Superior temporal gyrus (tissue), 1 donor: ENCODE data around the gene MORF4L1.
"Not testable (repeated sequence)": the region's sequence is repeated elsewhere in the genome, so short reads cannot be mapped to it uniquely, and the experiment has no call there.

ENCODE experiments used
- DNase-seq: peaks from one replicate; pipeline ENCODE4 v3.0.0-alpha.2; 2016; ENCODE audit errors: extremely low spot score

MORF4L1 gene

DNA sequence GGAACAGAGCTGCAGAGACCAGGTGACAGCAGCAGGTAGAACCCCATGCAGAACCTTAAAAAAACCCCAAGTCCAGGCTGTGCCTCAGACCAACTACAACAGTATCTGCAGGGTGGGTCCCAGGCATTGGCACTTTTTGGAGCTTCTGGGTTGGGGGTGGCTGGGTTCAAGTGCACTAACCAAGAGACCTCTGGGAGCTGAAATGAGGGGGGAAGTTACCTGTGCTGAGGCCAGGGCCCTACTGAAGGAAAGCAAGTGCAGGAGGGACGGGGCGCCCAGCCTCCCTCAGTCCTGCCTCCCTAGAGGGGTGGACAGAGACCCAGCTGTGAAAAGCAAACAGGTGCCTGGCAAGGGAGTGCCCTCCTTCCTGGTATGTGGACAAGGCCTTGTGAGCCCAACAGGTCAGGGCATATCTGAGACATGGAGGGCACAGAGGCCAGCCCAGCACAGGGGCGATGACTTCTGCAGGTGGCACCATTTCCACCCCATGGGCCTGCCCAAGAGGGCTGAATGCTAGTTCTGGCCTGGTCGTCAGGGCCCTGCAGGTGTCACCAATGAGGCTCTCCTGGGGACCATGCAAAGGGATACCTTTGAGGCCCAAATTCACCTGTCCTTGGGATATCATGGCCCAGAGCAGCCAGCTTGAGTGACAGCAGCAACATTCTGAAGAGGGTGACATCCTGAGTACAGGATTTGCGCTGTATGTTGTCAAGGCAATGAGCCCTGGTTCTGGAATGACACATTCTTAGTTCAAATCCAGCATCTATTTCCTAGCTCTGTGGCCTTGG, 53.5 kb downstream of the MORF4L1 start:
- no peak for DNase-seq

DNA sequence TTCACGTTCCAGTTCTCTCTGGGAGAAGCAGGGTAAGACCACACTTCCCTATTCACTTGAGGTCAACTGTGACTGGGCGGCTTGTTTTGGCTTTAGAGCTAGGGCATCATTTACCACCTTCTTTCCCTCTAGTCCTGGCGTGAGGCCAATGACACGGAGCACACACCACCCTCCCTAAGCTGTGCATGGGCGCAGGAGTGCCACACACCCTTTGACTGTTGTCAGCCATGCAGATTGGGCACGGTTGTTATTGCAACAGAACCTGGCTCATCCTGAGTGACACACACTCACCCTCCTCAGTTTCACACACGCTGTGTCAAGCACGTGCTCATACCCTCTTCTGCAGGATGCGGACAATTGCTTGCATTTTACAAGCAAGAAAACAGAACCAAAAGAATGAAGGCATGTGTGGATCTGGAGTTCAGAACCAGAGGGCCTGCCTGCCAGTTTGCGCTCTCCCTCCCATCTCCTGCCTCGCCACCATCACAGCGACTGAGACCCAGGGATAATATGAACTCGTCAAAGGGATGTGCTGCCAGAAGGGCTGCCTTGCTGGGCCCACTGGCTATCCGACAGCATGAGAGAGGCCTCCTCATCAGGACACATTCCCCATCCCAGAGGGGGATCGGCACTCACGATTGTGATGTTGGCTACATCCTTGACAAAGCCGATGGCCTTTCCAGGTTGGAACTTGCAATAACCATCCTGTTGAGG, 54.5 kb downstream of the MORF4L1 start:
- no peak for DNase-seq

DNA sequence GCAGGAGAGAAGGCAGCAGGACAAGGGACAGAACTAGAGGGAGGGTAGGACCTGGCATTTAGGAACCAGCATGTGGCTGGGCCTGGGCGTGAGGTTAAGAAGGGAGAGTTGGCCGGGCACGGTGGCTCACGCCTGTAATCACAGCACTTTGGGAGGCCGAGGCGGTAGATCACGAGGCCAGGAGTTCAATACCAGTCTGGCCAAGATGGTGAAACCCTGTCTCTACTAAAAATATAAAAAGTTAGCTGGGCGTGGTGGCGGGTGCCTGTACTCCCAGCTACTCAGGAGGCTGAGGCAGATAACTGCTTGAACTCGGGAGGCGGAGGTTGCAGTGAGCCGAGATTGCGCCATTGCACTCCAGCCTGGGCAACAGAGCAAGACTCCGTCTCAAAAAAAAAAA, 55.5 kb downstream of the MORF4L1 start:
- not testable (repeated sequence) for DNase-seq

DNA sequence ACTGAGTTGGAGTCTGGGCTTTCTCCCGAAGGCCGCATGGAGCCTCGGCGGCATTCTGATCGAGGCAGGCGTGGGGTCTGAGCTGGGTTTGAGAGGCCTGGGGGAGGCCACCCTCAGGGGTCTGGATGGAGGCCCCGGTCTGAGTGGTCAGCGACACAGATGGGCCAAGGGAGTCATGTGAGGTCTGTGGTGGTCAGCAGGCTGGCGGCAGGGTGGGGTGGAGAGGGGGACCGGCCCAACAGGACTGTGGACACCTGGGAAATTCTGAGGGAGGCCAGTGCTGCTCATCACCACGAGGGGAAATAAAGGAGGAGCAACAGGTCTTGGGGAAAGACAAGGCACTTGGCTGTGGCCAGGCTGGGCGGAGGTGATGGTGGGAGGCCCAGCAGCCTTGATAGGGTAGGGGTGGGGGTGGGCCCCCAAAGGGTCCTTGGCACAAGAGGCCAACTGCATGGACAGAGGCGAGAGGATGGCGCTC, 56.0 kb downstream of the MORF4L1 start:
- no peak for DNase-seq

DNA sequence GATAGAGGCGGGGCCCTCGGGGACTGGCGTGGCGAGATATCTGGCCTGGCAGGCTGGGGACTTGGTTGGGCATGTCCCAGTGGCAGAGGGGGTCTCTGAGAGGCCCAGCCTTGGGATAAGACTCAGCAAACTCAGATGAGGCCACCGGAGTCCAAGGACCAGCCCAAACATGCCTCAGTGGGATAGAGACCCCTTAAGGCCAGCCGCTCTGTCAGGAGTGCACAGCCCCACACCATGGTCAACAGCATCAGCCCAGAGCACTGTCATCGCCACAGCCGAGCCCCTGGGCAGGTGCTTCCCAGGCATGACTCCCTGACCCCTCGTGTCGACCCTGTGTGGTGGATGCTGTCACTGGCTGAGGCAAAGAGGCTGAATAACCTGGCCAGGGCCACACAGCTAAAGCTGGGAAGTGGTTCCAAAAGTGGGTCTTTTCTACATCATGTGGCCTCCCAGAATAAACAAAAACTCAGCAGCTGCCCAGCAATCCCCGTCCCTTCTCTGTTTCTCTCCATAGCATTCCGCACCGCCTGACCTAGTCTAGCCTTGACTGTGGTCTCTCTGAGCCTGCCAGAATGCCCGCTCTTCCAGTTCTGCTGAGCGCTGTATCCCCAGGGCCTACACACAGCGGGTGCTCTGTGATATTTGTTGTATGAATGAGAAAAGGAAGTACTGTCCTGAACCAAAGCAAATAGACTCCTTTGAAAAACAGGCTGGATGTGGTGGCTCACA, 57.0 kb downstream of the MORF4L1 start:
- DNase-seq, result no peak

DNA sequence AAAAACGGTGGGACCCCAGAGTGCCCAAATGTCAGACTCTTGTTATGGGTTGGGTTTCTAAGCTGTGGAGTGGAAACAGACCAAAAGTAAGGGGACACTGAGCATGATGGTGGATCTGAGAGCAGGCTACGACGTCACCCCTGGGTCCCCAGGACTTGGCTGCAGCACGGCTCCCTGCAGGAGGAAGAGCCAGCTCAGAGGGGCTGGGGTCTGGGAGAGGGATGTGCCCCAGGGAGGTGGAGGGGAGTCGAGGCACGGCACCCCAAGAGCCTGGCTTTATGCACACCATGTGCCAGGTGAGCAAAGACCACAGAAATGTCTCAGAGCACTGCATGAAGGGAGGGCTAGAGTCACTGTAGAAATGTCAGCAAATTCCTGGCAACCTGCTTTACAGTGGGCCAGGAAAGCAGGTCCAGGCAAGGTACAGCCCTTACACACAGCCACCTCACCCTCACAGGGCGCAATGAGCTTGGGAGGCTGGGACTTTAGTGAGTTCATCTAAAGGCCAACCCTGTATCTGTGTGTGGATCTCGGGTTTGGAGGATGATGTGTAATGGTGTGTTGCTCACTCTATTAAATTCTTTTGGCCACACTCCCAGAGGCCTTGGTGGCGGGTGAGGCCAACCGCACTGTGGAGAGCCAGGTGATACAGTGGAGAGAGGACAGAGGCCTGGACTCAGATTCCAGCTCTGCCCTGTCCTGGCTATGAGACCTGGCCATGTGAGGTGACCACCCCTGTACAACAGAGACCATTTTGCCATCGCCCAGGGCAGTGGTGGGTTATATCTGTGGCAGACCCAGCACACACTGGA, 58.1 kb downstream of the MORF4L1 start:
- DNase-seq, result no peak

DNA sequence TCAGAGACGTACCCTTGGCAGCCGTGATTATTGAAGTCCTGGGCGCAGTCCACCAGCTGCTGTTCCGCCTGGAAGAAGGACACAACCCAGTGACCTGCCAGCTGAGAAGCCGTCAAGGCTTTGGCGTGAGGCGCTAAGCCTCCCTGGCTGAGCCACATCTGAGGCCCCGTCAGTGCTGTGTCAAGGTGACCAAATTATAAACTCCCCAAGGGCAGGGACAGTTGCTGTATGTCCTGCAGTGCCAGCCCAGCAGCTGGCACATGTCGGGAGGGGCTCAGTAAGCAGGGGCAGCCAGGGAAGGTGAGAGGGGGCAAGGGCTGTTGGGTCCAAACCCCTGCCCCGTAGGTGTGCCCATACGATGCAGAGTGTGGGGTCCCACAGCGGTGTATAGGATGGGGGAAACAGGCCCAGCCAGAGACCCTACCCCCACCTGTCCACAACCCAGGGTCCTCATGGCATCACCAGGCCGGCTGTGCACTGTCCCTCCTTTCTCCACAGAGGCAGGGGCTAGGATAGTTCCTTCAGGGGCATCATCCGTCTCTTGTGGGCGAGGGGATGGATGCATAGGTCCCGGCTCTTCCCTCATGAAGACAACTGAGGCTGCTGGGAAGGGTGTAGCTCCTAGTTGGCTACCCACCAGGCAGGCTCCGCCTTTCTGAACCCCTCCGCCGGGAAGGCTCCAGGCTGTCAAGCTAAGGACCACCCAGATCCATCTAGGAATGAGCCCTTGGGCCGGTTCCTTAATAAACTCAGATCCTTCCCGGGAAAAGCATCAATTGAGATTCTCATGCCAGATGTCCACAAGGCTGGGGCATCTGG, 59.0 kb downstream of the MORF4L1 start:
- no peak for DNase-seq

DNA sequence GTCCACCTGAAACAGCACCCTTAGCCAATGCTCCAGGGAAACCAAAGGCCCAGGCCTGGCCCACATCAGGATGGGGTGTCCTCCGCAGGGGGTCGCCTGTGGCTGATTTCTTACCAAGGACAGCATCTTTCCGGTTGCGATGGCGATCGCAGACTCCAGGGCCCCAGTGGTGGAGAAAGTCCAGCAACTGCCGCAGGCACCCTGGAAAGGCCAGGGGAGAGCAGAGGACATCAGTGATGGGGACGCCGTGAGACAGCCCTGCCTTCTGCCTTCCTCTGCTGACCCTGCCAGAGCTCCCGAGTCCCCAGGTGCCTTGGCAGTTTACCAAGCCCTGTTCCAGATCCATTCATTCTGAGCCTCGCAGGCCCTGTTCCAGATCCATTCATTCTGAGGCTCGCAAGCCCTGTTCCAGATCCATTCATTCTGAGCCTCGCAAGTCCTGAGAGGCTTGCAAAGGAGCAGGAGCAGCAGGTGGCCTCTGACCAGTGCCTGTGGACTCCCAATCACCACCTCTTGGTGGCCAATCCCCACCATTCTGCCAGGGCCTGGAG, 59.6 kb downstream of the MORF4L1 start:
- DNase-seq, result no peak

DNA sequence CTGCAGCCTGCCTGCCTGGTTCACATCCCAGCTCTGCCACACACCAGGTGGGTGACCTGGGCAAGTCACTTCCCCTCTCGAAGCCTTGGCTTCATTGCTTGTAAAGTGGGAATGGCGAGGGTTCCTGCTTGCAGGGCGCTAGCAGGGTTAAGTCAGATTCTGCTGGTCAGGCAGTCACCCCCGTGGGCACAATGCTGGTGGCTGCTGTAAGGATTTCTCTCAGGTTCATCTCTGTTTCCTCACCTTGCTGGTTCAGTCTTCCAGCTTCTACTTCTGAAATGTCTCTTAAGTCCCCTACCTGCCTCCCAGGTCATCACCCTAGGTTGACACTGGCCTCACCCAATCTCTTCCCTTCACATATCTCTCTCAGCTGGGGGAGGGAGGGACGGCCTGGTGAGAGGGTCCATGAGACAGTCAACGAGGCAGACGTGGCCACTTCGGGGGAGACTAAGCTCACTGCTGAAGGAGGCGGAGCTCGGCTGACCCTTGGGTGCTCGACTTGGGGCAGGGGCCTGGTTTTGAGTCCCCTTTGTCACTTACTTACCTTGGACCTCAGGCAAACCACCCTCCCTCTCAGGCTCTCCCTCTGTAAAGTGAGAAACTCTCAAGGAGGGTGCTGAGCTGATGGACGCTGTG, 60.6 kb downstream of the MORF4L1 start:
- DNase-seq, result no peak

DNA sequence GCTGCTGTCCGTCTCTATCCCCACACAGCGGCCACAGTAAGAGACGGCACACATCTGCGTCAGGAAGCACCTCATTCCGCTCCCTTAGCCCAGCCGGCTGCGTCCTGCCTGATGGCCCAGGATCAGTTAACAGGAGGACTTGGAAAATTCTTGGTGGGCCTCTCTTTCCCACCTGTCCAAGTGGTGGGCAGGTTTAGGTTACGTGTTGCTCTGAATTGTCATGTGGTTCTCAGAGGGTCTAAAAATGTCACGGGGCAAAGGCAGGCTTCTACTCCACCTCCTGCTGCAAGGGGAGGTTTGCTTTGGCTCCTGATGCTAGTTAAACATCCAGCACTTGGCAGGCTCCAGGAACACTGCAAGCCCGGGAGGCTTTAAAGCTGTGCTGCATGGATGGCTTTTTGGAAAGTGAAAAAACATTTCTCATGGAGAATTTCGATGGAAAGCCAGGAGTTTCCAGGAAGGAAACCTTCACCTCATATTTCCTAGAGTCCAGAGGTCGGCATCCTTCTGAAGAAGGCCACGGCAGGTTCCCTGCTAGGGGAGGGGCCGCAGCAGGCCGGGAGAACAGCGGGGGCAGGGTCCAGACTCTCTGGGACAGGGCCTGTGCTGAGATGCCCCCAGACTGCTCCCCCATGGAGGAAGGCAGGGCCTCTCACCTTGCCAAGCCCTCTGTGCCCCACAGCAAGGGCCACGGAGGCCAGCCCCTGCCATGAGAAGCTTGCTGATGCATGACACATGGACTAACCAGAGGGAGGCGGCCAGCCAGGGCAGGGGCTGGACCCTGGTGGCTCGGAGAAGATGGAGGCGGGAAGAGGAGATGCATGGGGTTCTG, 61.3 kb downstream of the MORF4L1 start:
- no peak for DNase-seq

DNA sequence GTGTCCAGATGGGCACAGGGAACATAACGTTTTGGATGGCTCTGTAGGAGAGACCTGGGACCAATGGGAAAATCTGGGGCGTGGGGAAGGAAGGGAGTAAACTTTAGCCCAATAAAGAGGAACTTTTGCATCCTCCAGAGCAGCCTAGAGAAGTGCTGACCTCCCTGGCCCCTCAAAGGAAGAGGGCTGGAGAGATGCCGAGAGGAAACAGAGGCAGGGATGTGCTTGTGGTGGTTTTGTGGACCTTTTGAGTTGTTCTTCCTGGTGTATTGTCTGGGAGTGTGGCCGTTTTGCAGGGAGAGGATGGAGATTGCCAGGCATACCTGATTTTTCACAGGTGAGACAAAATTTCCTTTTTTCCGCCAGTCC, 61.9 kb downstream of the MORF4L1 start:
- no peak for DNase-seq

DNA sequence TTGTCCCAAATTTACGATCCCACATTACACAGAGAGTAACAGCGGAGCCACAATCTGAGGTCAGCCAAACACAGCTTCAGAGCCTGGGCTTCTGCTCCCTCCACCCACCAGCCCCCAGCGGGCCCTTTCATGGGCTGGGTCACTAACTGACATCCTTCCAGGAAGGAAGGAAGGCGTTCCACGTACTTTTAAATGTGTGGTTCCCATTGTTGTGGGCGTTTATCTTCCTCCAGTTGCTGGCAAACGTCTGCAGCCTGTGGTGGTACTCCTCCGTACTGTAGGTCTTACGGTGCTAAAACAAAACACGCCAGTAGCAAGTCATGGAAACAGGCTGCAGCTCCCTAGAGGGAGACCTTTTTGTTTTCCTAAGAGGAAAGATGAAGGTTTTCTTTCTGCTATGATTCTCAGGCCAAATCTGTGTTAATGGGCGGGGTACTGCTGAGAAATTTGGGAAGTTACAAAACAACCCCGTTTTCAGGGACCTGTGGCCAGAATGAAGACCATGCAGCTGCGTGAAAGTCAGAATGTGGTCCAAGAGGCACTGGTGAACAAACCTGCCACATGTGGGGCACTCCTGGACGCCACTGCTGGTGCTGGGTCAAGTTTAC, 64.5 kb downstream of the MORF4L1 start:
- DNase-seq, result no peak

DNA sequence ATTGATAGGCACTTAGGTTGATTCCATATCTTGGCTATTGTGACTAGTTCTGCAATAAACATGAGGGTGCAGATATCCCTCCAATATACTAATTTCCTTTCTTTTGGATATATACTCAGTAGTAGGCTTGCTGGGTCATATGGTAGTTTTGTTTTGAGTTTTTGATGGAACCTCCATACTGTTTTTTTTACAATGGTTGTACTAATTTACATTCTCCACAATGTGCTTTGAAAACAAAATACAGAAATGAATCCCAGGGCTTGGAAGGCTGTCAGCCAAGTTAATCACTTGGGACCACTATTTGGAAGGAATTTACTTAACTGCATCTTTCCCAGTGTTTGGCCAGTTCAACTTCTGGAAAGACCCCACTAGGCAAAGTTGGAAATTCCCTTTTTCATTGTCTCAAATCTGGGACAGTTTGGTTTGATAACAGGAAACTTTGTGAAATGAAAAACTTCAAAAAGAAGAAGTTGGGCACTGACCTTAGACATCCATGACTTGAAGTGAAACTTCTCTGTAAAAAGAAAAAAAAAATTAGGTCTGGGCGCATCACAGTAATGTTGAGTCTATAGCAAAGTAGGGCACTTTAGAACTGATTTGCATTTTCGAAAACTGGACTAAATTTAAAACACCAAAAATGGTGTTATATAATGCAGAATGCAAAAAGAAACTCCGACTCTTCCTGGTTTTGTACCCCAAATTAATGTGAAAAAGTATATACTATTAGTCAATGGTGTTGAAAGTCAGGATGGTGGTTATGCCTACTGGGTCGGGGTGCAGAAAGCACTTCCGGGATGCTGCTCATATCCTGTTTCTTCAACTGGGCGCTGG, 66.2 kb downstream of the MORF4L1 start:
- peak; percentile 38 for DNase-seq

DNA sequence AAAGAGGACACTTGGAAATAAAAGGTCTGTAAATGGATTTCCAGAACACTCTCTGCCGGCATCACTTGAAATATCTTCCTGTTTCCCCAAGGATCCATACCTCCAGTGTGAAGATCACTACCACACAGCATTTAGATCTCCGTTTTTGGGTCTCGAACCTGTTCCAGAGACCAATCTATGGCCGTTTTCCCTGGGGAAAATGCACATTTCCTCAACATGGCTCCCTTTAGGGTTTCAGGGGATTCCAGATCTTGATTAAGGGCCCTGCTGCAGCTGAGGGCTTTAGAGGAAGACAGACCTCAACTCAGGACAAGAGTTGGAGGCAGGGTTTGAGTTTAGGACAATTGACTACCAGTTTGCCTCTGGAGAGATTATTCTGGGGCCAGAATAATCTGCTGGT, 70.1 kb downstream of the MORF4L1 start:
- DNase-seq, result no peak

DNA sequence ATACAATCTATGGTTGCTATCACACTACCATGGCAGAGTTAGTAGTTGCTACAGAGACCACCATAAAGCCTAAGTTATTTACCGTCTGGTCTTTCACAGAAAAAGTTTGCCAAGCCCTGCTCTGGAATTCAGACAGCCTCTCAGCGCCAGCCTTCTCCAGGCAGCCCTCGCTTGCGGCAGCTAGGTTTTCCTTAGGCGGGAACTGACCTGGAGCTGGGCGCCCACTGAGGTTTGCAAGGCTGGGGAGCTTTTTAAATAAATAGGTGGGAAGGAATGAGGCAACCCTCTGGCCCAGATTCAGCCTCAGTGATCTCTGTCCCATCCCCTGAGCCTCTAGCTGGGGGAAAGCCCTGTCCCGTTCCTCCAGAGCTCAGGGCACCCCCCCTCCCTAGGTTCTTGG, 71.0 kb downstream of the MORF4L1 start:
- no peak for DNase-seq

DNA sequence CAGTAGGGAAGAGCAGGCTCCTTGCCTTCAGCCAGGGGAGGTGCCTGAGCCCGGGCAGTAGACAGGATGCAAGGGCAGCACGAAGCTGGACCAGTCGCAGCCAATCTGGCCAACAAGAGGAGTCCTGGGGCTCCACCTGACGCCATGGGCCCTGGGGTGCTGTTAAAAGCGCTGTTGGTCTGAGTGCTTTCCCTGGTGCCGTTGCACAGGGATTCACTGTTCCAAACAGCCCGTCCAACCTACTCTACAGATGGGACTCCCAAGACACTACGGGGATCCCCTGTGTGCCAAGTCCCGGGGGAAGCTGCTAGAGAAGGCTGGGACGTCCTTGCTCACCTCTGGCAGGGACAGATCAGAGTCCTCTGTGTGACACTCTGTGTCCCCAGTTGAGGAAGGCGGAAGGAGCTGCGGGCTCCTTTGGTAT, 71.5 kb downstream of the MORF4L1 start:
- DNase-seq, result peak; percentile 13

DNA sequence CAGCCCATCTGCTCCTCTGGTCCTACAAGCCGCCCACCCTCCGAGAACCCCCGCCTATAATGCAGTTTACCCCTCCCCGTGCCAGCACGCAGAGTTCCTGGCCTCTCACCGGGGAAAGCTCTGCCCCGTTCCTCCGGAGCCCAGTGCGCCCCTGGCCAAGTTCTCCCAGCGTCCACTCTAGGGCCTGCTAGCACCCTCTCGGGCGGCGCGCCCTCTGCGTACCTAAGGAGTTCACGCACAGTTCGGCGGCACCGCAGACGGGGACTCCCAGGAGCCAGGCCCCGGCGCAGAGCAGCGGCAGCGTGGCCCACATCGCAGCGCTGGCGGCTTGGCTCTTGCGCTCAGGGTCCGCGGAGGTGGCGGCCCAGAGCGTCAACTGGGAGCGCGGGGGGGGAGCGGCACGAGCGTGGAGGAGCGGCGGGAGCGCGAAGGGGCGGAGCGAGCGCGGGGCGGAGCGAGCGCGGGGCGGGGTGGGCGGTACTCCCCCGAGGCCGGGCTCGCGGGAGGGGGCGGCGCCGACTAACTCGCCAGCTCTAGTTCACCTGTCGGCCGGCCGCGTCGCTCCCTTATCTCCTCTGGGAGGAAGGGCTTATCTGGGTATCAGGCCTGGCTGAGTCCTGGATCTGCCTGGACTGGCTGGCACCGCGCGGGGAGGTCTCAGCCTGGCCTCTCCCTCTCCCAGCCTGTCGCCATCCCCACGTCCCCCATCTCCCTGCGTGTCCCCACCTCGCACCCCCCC, 72.1 kb downstream of the MORF4L1 start, which contains the start of gene CTSH:
CTSH (minus strand) TSS at position 378 of the 739 bp plus-strand sequence; CDS start at position 313, 65 bp downstream.
- DNase-seq, result peak; percentile 42
